HG03442 (cell line): ENCODE results near the gene MACROD2.
A peak's percentile ranks its signal among the peaks of the same experiment; 100 is the strongest.
"Not testable (repeated sequence)": the region's sequence is repeated elsewhere in the genome, so short reads cannot be mapped to it uniquely, and the experiment has no call there.

Experiments
- ATAC-seq: cut with Tn5 transposase; IDR thresholded peaks from one replicate; pipeline ENCODE4 v1.9.1; 2021; ENCODE audit warnings: mild to moderate bottlenecking, moderate library complexity; ENCODE audit not compliant: unreplicated experiment

The MACROD2 gene

GRCh38 chr20:15345287-15345686, 1350.0 kb downstream of the MACROD2 start:
- ATAC-seq = no peak

- no peak for ATAC-seq
These were observed 1351.5 kb downstream of the MACROD2 start for GRCh38 chr20:15346657-15347280.

- no peak for ATAC-seq
These were observed 1363.7 kb downstream of the MACROD2 start for GRCh38 chr20:15359056-15359455.

GRCh38 chr20:15362849-15363248, 1367.5 kb downstream of the MACROD2 start:
- ATAC-seq = no peak

- ATAC-seq = no peak
These were observed 1369.5 kb downstream of the MACROD2 start for GRCh38 chr20:15364781-15365180.

- ATAC-seq = no peak
These were observed 1375.1 kb downstream of the MACROD2 start for GRCh38 chr20:15370370-15370769.

GRCh38 chr20:15374682-15375081, 1379.4 kb downstream of the MACROD2 start:
- no peak for ATAC-seq

- no peak for ATAC-seq
These were observed 1380.5 kb downstream of the MACROD2 start for GRCh38 chr20:15375836-15376235.

GRCh38 chr20:15377603-15378002, 1382.3 kb downstream of the MACROD2 start:
- not testable (repeated sequence) for ATAC-seq

- ATAC-seq = no peak
These were observed 1382.8 kb downstream of the MACROD2 start for GRCh38 chr20:15378151-15378550.

- no peak for ATAC-seq
These were observed 1384.5 kb downstream of the MACROD2 start for GRCh38 chr20:15379681-15380296.

GRCh38 chr20:15380770-15381169, 1385.5 kb downstream of the MACROD2 start:
- ATAC-seq = peak; percentile 74

GRCh38 chr20:15387228-15387627, 1391.9 kb downstream of the MACROD2 start:
- ATAC-seq = no peak

GRCh38 chr20:15395457-15395856, 1400.1 kb downstream of the MACROD2 start:
- no peak for ATAC-seq

- ATAC-seq = no peak
These were observed 1400.7 kb downstream of the MACROD2 start for GRCh38 chr20:15396026-15396425.

- no peak for ATAC-seq
These were observed 1401.6 kb downstream of the MACROD2 start for GRCh38 chr20:15396900-15397299.

GRCh38 chr20:15399781-15400180, 1404.5 kb downstream of the MACROD2 start:
- no peak for ATAC-seq

- ATAC-seq = no peak
These were observed 1410.8 kb downstream of the MACROD2 start for GRCh38 chr20:15406072-15406471.

GRCh38 chr20:15411781-15412180, 1416.5 kb downstream of the MACROD2 start:
- ATAC-seq = no peak

GRCh38 chr20:15415908-15416307, 1420.6 kb downstream of the MACROD2 start:
- no peak for ATAC-seq

GRCh38 chr20:15419856-15420255, 1424.5 kb downstream of the MACROD2 start:
- ATAC-seq = no peak

- ATAC-seq = no peak
These were observed 1427.7 kb downstream of the MACROD2 start for GRCh38 chr20:15422966-15423365.

GRCh38 chr20:15439551-15439950, 1444.2 kb downstream of the MACROD2 start:
- ATAC-seq = no peak
